ENCODE measurements around the gene MXRA8. TPM values are rescaled to one million over a fixed set of nuclear protein-coding genes. Genes with fewer than 3 reads are reported as not detected.

The MXRA8 gene
- total and polyA plus RNA-seq, 9 of the 15 experiments (the other 6 are each of a cell fraction or from before 2014, with no cell fraction given) = 0.66 to 11.3 (median 6.3) TPM

- TF ChIP-seq, protein P1, sequence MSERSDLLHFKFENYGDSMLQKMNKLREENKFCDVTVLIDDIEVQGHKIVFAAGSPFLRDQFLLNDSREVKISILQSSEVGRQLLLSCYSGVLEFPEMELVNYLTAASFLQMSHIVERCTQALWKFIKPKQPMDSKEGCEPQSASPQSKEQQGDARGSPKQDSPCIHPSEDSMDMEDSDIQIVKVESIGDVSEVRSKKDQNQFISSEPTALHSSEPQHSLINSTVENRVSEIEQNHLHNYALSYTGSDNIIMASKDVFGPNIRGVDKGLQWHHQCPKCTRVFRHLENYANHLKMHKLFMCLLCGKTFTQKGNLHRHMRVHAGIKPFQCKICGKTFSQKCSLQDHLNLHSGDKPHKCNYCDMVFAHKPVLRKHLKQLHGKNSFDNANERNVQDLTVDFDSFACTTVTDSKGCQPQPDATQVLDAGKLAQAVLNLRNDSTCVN (CRISPR knock-in tag; IDR thresholded peaks at IDR 0.05) = no peak
- TF ChIP-seq ZNF318 (IDR thresholded peaks at IDR 0.05; ENCODE audit: borderline replicate concordance in 1 of 2, low read depth in 1 of 2) (no peak), PHF21A (IDR thresholded peaks at IDR 0.05; ENCODE audit: borderline replicate concordance, low read depth) (no peak), THAP12 (CRISPR knock-in tag; IDR thresholded peaks at IDR 0.05) (peak; percentile 54; the same call in 1 of the 2 replicates), ZNF695 (CRISPR knock-in tag; IDR thresholded peaks at IDR 0.05) (no peak), PCBP2 (IDR thresholded peaks at IDR 0.05; ENCODE audit: low read depth, low read length, poor library complexity, severe bottlenecking) (no peak), ZKSCAN1 (IDR thresholded peaks at IDR 0.05; ENCODE audit: low read depth, low read length) (peak; percentile 3; the same call in 1 of the 2 replicates), ZNF445 (CRISPR knock-in tag; IDR thresholded peaks at IDR 0.05; ENCODE audit: low read depth) (no peak), CBX3 (IDR thresholded peaks at IDR 0.05; ENCODE audit: borderline replicate concordance in 1 of 2, low read length in 2 of 2) (no peak), GTF2F1 (IDR thresholded peaks at IDR 0.05; ENCODE audit: low read depth, low read length) (no peak), SMARCE1 (IDR thresholded peaks at IDR 0.05) (no peak), CEBPG (CRISPR knock-in tag; IDR thresholded peaks at IDR 0.05) (no peak), CEBPG (tag; conservative IDR thresholded peaks at IDR 0.05 in 1 of 2, IDR thresholded peaks at IDR 0.05 in 1 of 2) (no peak), ATF1 (CRISPR knock-in tag; IDR thresholded peaks at IDR 0.05) (no peak), ATF1 (tag; IDR thresholded peaks at IDR 0.05) (0 out of 2 replicates have a peak, but pooled peaks have one; percentile 44), EHMT2 (IDR thresholded peaks at IDR 0.05) (no peak), PHF20 (IDR thresholded peaks at IDR 0.05; ENCODE audit: partially characterized antibody) (peak; percentile 79)
Measured at GRCh38 chr1:1324524-1325287, 33.6 kb downstream of the MXRA8 start, which contains the start of the genes CPTP and INTS11 (continued).
